Gastroesophageal sphincter (tissue), 3 donors: ENCODE data around the gene RALGPS1.

Experiments used
- CTCF ChIP-seq, 4 experiments: fragments of 200-600 bp in 2 of 4; fragments of 450-650 bp in 2 of 4; sonication (generic) in 1 of 4; IDR thresholded peaks; one replicate each; pipeline ENCODE4 v1.5.1; 2017 to 2019; ENCODE audit warnings: antibody characterized with exemption in 4 of 4, mild to moderate bottlenecking in 2 of 4, moderate library complexity in 2 of 4
- EP300 ChIP-seq: sonication (generic); formaldehyde crosslinking; IDR thresholded peaks from one replicate; pipeline ENCODE4 v1.6.1; 2017; ENCODE audit warnings: antibody characterized with exemption, mild to moderate bottlenecking
- POLR2AphosphoS5 ChIP-seq: sonication (generic); formaldehyde crosslinking; IDR thresholded peaks from one replicate; pipeline ENCODE4 v1.6.1; 2017; ENCODE audit warnings: antibody characterized with exemption

GRCh38 chr9:126959917-126960316, 45.3 kb downstream of the RALGPS1 start:
- no peak for TF ChIP-seq CTCF (IDR thresholded peaks at IDR 0.05)
- TF ChIP-seq EP300: no peak
- no peak for TF ChIP-seq POLR2AphosphoS5
